ENCODE results near the gene ARHGAP30. TPM values are rescaled to one million over a fixed set of nuclear protein-coding genes. Genes with fewer than 3 reads are reported as not detected.
A peak's percentile ranks its signal among the peaks of the same experiment; 100 is the strongest.
"Not testable (repeated sequence)": the region's sequence is repeated elsewhere in the genome, so short reads cannot be mapped to it uniquely, and the experiment has no call there.

ARHGAP30 gene
- total RNA-seq, 1 experiment from 2014 or later, result 0.02 TPM

DNA sequence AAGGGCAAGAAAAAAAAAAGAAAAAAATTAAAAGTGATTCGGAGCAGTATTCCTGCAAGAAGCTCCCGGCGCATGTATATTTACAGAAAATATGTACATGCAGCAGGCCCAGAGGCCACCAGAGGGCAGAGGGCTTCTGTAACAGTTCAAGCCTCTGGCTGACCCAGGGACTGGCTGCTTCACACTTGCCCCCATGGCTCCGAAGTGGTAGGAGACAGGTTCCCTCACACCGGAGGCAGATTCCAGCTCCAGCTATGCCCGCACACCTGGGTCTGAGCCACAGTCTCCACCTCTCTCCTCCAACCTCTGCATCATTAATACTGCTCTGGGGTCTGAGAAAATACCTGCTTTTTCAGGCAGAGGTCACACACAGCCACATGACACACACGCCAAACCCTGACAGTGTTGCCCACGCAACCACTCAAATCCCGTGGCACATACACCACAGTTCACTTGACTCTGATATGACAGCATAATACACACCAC lies 2.2 kb upstream of the ARHGAP30 start:
- DNase-seq (ENCODE audit: low spot score), result no peak

DNA sequence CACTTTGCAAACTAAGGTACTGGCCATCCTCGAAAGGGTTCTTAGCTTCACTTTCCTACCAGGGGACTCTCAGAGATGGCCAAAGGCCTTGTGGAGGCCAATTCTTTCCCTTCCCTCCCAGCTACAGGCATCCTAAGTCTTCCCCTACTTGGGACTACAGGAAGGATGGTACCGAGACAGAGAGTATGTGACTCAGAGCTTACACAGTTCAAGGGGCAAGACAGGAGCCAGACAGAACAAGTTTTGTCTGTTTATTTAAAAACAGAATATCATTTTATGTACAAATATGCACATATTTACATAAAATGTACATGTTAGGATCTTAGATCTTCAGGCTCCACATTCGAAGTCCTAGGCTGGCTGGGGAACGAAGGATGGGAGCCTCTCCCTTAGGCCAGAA lies 1.1 kb upstream of the ARHGAP30 start:
- DNase-seq (ENCODE audit: low spot score), result no peak

DNA sequence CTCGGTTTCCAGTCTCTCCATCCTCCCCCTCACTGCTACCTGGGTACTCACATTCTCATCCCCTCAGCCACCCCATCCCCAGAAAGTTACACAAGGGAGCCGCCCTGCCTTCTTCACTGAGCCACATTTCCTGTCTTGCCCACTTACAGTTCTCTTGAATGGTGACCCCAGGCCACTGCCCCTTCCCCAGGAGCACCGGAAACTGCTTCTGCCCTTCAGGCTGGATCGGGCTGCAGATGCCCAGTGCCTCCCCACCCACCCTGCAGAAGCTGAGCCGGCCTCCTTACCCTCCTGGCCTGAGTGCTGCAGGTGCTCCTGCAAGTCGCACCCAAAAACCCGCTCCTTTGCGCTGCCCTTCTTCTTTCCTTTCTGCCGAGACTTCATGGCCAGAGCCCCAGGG lies 450 bp downstream of the ARHGAP30 start:
- no peak for DNase-seq (ENCODE audit: low spot score)

DNA sequence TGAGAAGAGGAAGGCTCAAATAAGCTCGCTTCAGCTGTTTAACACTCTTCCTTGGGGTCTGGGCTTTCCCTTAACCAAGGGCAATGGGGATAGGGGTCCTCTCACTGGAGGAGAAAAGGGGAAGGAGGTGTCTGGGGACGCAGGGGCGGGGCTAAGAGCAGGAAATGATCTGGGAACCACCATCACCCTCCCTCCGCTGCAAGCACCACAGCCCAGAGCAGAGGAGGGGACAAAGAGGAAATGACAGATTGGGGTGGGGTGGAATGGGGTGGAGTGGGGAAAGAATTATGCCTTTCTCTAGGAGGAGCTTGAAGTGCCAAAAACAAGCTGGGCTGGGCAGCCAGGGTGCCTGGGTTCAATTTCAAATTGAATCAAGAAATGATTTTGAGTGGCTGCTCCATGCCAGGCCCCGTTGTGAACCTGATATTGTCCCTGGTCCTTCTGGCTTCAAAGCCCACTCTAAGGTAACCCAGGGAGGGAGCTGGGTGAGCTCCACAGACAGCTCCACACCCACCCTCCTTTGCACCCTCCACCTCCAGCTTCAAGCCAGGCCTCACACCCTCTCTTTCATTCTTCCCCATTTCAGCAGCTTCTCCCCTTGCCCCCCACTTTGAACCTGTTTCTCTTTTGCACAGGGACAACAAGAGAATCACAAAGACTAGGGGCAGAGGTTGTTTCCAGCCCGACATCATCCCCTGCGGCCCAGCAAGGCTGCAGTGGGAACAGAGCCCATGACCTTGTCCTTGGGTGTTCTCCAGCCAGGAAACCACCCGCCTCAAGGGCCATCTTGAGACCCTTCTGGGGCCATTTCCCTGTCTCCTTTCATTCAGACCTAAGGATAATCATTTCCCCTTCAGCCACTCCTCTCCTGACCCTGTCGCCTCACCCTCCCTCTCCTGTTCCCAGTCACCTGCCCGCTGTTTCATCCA lies 1.1 kb downstream of the ARHGAP30 start:
- no peak for DNase-seq (ENCODE audit: low spot score)

DNA sequence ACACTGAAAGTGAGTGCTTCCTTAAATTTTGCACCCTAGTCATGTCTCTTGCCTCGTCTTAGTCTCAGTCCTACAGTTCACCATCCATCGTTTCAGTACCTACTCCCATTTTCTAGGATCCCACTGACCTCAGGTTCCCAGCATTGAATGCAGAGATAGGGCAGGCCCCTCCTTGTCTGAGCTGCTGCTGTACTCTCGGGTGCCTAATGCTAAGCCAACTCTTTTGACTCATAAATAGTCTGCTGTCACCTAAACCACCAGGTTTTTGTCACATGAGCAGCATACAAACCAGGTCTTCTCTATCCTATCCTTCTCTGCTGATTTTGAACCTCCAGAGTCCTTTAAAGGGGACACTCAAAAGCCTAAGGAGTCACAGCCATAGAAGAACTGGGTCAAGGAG lies 3.0 kb downstream of the ARHGAP30 start:
- no peak for DNase-seq (ENCODE audit: low spot score)

DNA sequence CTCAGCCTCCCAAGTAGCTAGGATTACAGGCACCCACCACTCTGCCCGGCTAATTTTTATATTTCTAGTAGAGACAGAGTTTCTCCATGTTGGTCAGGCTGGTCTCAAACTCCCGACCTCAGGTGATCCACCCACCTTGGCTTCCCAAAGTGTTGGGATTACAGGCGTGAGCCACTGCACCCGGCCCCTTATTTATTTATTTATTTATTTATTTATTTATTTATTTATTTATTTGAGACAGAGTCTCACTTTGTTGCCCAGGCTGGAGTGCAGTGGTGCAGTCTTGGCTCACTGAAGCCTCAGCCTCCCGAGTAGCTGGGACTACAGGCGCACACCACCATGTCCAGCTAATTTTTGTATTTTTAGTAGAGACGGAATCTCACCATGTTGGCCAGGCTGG lies 4.0 kb downstream of the ARHGAP30 start:
- DNase-seq (ENCODE audit: low spot score), result not testable (repeated sequence)

DNA sequence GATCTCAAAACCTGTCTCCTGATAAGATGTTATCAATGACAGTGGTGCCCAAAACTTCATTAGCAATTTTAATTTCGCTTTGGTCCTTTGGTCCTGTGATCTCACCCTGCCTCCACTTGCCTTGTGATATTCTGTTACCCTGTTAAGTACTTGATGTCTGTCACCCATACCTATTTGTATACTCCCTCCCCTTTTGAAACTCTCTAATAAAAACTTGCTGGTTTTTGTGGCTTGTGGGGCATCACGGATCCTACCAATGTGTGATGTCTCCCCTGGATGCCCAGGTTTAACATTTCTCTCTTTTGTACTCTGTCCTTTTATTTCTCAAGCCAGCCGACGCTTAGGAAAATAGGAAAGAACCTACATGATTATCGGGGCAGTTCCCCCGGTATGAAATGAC lies 5.8 kb downstream of the ARHGAP30 start:
- not testable (repeated sequence) for DNase-seq (ENCODE audit: low spot score)

DNA sequence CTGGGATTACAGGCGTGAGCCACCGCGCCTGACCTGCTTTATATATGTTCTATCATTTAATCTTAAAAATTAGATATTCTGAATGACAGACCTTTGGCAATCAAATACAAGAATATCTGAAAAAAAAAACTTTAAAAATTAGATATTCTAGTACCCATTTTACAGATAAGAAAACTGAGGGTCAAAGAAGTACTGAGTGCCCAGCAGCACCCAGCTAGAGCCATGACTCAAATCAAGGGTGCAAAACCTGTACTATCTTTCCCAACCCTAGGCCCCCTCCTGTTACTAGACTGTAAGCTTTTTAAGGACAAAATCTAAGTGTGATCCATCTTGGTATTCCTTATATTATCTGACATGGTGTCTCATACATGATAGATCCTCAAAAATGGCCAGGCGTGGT lies 8.3 kb downstream of the ARHGAP30 start:
- no peak for DNase-seq (ENCODE audit: low spot score)

DNA sequence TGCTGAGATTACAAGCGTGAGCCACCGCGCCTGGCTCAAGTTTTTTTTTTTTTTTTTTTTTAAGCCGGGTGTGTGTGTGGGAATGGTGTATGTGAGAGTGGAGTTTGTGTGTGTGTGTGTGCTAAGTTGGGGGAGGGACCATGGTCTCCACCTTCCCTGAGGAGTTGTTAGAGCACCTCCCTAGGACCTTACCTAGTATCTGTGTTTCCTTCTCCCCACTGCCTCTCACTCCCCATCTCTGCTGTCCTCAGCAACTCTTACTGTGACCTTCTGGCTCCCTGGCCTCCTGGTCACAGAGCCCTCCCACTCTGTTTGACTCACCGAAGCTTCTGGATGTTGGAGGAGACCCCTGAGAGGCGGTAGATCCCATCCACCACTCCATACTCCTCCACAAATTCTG lies 10.4 kb downstream of the ARHGAP30 start:
- no peak for DNase-seq (ENCODE audit: low spot score)

DNA sequence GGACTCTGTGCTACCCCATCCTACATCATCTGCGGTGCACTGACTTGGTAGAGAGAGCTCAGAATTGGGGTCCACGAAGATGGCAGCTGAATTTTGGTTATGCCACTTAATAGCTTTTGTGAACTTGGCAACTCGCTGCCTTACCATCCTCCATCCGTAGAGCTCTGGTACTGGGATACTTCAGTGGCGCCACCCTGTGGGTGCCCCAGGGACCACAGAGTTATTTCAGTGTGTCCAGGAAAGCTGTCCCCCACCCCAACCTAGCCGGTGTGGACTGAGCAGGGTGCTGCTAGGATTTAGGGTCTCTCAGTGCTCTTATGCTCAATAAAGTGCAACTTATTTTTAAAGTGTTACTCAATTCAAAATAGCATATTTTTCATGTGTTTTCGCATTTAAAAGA lies 14.9 kb downstream of the ARHGAP30 start:
- no peak for DNase-seq (ENCODE audit: low spot score)

DNA sequence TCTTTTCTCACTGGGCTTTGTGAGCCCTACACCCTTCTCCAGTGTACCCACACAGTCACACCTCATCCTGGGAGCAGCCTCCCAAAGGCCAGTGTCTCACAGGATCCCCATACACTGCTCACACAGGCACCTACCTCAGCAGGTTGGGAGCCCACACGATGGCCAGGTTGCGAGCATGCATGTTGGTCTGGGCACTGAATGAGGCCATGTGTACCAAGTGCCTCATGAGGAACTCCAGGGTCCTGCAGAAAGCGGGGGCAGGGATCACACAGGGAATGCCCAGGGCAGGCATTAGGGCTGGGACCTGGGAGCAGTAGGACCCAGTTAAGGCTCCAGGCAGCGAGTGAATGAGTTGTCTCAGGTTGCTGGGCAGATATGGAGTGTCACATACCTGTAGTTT lies 15.5 kb downstream of the ARHGAP30 start:
- DNase-seq (ENCODE audit: low spot score), result no peak

DNA sequence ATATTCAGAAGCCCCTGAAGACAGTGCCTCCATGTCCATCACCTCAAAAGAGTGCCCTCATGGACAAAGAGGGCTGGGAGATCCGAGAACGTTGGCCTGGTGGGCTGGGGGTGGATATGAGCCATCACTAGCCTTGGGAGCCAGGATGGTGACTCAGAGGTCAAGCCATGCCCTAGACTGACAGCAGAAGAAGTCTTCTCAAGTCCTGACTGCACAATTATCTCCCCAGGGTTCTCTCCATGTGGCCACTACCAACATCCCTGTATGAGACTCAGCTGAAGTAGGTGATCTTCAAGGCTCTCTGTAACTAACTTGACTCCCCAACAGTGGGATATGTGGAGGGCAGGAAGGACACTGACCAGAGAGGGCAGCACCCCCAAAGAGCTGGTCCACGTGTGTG lies 16.8 kb downstream of the ARHGAP30 start:
- no peak for DNase-seq (ENCODE audit: low spot score)

DNA sequence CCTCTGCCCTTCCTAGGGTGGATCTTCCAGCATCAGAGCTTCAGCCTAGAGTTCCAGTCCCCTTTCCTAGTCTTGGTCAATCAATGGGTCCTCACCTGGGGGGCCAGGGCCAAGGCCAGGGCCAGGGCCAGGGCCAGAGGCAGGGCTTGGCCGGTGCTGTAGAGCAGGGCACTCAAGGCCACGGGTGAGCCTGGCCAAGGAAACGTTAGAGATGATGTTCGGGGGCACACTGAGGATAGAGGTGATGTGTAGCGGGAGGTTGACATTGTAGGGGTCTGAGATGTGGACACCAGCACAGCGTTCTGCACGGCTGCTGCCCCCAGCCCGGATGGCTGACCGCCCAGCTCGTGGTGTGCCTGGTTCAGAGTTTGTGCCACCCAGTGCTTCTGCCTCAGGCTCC lies 18.5 kb downstream of the ARHGAP30 start:
- DNase-seq (ENCODE audit: low spot score), result no peak

DNA sequence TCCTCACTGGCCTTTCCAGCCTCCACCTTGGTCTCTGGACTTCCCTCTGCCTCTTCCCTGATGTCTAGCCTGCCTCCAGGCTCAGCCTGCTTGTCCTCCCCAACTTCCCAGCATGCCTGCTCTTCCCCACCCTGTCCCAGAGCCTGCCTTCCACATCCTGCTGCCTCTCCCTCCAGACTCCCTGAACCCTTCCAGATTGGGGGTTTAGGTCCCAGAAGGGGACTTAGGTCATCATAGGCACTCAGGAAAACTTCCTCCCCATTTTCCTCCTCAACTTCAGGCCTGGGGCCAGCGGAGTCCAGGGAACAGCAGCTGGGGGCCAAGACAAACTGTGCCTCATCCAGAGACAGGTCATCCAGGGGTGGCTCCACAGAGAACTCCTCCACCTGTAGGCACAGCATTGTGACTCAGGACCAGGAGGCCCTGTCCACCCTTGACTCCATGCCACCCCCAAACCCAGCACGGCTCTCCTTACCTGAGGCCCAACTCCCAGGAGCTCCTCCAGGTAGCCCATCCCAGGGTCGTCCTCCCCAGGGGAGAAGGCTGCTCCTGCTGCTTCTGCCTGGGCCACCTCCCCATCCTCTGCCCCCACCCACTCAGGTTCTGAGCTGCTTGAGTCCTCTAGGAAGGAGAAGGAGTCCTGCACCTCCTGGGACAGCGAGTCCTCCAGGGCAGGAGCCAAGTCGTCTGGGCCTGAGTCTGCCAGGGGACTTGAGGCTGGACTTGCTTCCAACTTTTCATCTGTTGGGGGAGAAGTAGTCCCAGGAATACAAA lies 20.6 kb downstream of the ARHGAP30 start:
- no peak for DNase-seq (ENCODE audit: low spot score)

DNA sequence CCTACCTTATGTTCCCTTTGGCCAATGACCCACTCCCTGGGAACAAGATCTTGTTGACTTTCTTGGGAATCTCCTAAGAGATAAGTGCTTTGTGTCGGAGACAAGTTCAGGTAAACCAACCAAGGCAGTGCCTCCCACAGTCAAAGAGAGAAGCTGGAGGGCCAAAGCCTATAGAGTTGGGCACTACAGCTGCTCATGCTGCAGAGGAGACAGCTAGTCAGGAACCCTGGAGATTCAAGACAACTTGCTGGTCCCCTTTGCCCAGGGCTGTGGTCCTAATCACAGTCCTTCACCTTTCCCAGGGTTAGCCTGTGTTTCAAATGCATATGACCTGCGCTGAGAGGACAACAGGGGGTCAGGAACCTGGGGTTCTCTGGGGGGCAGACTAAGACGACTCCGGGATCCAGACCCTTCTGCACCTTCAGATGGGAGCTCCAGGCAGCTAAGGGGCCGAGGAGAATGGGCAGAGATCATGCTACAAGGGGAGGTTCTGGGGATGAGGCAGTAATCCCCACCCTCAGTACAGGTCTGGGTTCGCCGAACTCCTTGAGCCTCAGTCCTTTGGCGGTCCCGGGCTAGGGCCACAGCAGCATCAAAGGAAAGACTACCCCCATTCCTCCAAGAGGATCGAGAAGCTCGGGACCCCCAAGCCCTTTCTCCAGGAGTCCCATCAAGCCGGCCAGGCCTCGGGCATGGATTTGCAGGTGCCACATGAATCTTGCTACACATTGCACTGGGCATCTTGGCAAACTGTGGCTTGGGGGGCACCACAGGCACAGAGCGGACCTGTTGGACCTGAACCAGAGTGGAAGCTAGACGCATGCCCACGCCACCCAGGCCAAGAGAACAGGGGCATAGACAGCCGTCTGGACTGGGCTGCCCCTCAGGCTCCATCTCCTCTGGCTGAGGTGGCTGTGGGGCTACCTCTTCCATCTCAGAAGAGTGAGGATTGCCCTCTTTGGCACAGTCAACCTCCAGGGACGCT lies 22.0 kb downstream of the ARHGAP30 start:
- DNase-seq (ENCODE audit: low spot score), result no peak

DNA sequence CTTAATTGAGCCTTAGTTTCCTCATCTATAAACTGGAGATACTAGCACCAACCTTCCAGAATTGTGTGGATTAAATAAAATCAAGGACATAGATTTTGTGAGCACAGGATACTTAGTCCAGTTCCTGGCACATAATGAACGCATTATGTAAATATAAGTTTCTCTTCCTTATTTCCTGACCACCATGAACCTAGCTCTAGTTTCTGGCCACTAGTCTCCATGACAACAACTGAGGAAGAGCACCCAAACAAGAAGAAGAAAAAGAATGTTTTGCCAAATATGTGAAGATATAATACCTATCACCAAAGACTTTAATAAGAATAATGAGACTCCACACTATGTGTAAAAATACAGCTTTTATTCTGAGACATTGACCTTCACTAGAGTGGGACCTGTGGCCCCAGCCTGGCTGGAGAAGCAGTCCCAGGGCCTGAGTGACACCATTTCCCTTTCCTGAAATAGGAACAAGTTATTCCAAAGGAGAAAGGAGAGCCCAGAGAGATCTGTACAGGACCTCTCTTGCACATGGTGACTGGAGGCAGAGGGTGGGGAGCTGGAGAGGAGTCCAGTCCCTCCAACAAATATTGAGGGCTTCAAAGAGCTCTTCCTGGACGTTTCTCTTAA lies 23.0 kb downstream of the ARHGAP30 start:
- DNase-seq (ENCODE audit: low spot score), result no peak

DNA sequence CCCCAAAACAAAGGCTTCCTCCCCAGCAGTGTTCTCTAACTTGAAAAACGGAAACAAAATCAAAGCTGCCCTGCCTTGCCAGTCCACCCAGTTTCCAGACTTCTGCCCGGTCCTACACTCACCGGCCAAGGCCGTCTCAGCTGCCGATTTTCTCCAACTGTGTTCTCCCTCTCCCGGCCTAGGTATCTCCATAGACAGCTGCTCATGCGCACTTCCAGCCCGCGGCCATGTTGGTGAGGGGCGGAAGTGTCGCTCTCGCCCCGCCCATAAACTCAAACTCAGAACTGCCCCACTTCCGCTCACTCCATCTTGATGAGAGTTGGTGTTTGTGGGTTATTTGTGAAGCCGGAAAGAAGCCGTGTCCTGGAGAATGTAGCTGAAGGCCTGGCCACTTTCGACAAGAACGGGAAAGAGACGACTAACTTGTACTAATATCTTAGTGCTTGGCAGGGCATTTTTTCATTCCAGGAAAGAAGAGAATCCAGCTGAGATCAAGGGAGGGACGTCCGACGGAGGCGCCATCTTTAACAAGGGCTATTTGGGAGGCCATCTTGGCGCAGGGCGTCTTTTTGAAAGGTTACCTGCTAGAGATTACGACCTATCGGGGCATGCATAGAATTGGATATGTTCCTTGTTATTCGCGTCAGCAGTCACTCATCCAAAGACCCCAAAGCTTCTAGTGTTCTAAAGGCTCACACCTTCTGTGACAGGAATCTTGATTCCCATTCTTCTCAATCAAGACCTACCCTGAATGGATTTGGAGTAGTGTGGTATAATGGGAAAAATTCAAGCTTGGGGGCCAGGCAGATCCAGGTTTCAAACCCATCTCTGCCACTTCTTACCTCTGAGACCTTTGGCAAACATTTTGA lies 23.7 kb downstream of the ARHGAP30 start, which contains the start of gene USF1:
Gene USF1, minus strand, starts transcription at position 242 of the 869 bp plus-strand sequence. CDS start 2,702 bp downstream, outside the sequence.
- peak; percentile 94 for DNase-seq (ENCODE audit: low spot score)

DNA sequence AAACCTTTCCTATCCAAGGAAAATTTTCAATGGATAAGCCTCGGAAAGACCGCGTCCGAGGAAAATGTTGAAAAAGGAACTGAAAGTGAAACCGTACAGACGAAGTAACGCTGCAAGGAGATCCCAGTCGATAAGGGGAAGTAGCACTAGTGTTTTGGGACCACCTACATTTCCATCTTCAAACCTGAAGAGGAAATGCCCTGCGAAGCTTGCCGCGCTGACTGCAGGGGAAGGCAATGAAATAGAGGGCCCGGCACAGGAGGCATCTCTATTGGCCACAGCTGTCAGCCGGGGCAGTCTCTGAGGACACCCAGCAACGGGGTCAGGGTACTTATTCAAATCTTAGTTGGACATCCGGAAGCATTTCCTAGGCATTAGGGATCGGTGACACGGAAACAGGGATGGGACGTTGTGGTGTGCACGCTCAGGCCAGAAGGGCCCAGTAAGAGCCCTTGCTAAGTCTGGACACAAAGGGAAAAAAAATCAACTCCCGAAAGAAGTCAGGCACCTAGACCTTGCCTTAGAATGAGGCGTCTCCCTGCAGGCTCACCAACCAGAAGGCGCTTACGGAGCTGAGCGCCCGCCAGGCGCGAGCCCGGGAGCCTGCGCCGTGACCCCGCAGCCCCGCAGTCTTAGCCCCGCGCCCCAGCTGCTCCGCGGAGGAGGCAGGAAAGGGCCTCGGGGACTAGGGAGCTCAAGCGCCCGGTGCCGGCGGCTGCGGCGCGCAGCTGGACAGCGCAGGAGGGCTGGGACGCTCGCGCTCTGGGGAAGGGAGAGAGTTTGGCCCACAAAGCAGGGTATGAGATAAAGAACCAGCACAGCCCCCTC lies 24.6 kb downstream of the ARHGAP30 start:
- DNase-seq (ENCODE audit: low spot score), result peak; percentile 47

DNA sequence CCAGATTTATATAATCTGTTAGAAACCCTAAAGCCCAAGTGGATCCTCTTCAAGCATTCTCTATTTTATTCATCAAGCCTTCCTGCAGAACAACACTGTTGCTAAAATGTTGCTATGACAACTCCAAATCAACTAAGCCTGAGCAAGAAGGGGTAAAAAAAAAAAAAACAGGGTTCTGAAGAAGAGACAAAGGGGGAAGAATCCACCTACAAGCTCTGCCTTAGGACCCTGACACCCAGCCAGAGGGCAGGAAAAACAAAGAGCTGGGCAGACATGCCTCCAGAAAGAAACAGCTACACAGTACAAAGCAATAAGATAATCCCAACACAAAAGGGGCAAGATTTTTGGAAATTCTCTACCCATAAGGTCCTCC lies 25.2 kb downstream of the ARHGAP30 start:
- DNase-seq (ENCODE audit: low spot score), result no peak
